ENCODE results near the gene AMACR.
A peak's percentile ranks its signal among the peaks of the same experiment; 100 is the strongest.

The AMACR gene

DNA sequence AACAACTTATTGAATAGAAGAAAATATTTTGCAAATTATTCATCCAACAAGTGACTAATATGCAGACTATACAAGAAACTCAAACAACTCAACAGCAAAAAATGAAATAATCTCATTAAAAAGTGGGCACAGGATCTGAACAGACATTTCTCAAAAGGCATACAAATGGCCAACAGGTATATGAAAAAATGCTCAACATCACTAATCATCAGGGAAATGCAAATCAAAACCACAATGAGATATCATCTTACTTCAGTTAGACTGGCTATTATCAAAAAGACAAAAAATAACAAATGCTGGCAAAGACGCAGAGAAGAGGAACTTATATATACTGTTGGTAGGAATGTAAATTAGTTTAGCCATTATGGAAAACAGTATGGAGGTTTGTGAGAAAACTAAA, 1.8 kb upstream of the AMACR start:
- no peak for DNase-seq (ENCODE audit: insufficient read length, low spot score)
- no peak for FAIRE-seq

GRCh38 chr5:34008802-34009201, 952 bp upstream of the AMACR start:
- FAIRE-seq: no peak
- no peak for DNase-seq (ENCODE audit: insufficient read length, low spot score)

DNA sequence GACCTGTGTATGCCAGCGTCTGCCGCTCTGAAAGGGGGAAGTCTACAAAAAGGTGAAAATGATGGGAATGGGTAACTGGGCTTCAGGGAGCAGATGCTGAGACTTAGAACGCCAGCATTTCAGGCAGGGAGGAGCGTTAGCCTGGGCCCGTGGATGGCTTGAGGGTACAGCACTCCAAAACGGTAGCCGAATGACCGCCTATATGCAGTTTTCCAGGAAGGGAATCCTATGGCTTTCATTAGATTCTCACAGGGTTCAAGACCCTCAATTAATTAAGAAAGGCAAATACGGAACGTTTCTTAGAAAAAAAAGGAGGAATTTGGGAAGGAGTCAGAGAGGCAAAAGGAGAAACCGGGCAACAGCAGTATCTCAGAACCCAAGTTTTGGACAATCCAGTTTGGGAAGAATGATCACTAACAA, 639 bp downstream of the AMACR start:
- no peak for DNase-seq (ENCODE audit: insufficient read length, low spot score)
- no peak for FAIRE-seq

- no peak for FAIRE-seq
- no peak for DNase-seq (ENCODE audit: insufficient read length, low spot score)
Measured at GRCh38 chr5:34005681-34006080, 2.2 kb downstream of the AMACR start.

DNA sequence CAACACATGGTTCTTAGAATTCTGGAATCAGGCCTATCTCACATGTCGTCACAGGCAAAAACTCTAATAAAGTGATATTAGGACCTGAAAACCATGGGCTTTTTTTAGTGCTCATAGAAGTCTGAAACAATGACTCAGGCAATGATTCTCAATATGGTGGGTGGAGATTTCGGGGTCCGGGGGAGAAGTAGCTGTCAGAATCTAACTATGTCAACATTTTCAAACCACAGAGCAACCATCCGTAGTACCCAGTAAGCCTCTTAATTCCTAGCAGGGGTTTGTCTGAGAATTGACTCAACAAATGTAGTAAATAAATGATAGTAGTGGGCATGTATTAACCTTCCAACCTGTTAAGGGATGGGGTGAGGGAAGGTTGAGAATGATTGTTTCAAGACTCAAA, 2.6 kb downstream of the AMACR start:
- FAIRE-seq (no peak), DNase-seq (ENCODE audit: insufficient read length, low spot score) (no peak)

DNA sequence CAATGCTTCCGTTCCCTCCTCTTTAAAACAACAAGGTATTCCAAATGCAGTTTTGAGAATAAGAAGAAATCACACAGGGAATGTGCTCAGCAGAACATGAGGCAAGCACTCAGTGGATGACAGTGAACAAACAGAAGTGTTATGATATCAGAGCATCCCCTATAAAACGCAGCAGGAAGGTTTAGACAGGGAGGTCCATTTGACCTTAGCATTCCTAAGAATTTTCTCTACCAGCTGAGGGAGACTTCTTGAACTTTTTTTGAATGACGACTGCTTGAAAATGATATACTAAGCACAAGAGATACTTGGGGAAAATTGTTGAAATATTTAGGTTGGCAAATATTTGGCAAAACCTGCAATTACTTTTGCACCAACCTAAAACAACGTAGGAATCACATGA, 3.9 kb downstream of the AMACR start:
- DNase-seq (ENCODE audit: insufficient read length, low spot score) (no peak), FAIRE-seq (peak; percentile 13)

DNA sequence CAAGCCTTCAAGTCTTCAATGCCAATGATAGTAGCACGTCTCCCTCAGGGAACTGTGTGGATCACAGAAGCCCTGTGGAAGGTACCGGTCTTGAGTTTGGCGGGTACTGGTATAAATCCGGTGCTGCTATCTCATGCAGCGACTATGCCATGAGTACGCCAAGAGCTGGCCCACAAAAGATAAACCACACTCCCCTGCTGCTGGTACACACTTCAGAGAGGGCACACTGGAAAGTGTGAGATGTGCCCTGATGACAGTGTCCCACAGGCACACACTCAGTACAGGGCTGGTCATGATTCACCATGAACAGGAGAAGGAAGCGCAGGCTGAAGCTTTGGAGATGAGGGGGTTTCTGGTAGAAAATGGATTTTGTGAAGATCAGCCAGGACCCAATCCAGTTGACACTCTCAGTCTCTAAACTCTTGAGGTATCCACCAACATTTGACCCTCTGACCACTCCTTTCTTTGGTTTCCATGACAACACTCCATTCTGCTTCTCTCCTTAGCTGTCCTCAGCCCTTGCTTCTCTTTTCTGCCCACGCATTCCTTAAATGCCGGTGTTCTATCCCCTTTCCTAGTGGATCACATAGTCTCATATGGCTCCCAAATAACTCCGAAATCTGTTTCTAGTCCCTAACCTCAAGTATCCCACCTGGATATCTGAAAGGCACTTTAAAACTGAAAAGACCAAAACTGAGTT, 5.1 kb downstream of the AMACR start:
- DNase-seq (ENCODE audit: insufficient read length, low spot score): no peak
- FAIRE-seq: no peak

DNA sequence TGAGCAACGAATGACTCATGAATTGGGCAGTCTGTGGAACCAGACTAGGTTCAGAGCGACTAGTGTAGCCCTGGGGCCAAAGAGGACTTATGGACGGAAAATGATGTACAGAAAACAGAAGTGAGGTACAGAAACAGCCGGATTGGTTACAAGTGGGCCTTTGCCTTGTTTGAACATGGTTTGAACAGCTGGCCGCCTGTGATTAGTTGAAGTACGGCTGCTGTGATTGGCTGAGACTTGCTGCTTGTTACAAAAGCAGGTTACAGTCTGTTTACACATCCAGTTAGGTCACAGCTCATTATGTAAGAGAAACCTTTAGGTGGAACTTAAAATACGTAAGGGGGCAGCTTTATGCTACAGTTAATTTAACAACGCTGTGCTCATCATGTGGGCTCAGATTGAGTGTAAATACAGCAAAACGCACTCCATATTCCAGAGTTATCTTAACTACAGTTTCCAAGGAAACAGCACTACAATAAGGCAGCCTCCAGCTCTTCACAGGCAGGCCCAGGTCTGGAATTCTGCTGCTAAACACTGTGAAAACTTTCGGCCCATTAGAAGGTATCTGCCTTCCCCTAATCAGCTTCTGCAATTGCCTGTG, 6.5 kb downstream of the AMACR start:
- no peak for FAIRE-seq

DNA sequence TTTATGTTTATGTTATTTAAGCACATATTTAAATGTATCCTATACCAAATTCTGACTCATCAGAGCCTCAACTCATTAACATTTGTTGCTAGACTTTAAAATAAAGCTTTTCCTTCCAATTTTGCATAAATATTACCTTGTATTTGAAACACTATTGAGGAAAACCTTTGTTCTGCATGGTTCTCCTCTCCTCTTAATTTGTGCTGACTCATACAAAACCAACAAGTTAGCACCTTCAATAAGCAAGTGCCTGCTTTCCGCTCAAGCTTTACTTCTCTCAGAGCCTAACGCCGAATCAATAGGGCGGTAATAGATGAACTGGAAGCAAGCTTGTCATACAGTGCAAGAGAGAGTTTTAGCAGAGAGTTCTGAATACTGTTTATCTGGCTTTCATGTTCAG, 7.9 kb downstream of the AMACR start:
- FAIRE-seq: no peak

More for the DNA sequence above, 6.5 kb downstream of the AMACR start:
- DNase-seq (ENCODE audit: insufficient read length, low spot score): no peak

GRCh38 chr5:33997331-33997983, 10.4 kb downstream of the AMACR start:
- FAIRE-seq (peak; percentile 65), DNase-seq (ENCODE audit: insufficient read length, low spot score) (peak; percentile 76)

More for the DNA sequence above, 7.9 kb downstream of the AMACR start:
- no peak for DNase-seq (ENCODE audit: insufficient read length, low spot score)

DNA sequence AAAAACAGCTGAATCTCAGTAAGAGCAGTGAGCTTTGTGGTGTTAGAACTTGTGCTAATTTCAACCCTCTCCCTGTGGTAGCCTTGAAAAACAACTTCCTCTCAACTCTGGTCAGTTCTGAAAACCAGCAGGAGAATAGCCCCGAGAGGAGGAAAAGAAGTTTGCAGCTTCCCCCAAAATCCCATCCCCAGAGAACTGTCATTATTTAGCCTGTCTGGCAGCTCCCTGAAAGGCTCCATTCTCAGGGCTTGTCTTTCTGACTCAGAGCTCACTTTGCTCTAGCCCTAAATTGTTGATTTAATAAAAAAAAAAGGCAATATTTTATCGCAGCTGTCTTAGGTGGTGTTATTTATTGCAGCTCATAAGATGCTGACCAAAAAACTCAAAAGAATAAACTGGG, 12.0 kb downstream of the AMACR start:
- FAIRE-seq (no peak), DNase-seq (ENCODE audit: insufficient read length, low spot score) (no peak)

- FAIRE-seq: no peak
- DNase-seq (ENCODE audit: insufficient read length, low spot score): no peak
Measured at GRCh38 chr5:33994845-33995244, 13.0 kb downstream of the AMACR start.

DNA sequence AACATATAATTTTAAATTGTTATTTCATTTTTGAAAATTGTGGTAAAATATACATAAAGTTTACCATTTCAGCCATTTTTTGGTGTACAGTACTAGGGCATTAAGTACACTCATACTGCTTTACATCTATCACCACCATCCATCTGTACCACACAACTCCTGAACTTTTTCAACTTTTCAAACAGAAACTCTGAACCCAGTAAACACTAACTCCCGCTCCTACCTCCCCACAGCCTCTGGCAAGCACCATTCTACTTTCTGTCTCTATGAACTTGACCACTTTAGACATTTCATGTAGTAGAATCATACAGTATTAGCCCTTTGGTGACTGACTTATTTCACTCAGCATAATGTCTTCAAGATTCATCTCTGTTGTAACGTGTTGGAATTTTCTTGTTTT, 15.0 kb downstream of the AMACR start:
- FAIRE-seq (no peak), DNase-seq (ENCODE audit: insufficient read length, low spot score) (no peak)

DNA sequence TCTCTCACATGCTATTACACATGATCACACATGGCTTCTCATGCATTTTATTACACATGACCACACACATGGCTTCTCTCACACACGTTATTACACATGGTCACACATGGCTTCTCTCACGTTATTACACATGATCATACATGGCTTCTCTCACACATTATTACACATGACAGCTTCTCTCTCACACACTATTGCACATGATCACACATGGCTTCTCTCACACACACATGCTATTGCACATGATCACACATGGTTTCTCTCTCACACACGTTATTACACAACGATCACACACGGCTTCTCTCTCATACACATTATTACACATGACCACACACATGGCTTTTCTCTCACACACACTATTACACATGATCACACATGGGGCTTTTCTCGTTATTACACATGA, 22.4 kb downstream of the AMACR start:
- no peak for FAIRE-seq

GRCh38 chr5:33984671-33985124, 23.2 kb downstream of the AMACR start, which contains the start of gene SLC45A2:
Gene SLC45A2 (minus strand): TSS chr5:33984693. CDS start chr5:33984583, 110 bp downstream.
- DNase-seq (ENCODE audit: insufficient read length, low spot score) (no peak), FAIRE-seq (peak; percentile 95)

More for the DNA sequence above, 22.4 kb downstream of the AMACR start:
- DNase-seq (ENCODE audit: insufficient read length, low spot score): no peak

- DNase-seq (ENCODE audit: insufficient read length, low spot score) (no peak), FAIRE-seq (no peak)
Measured at GRCh38 chr5:33984178-33984577, 23.7 kb downstream of the AMACR start.

DNA sequence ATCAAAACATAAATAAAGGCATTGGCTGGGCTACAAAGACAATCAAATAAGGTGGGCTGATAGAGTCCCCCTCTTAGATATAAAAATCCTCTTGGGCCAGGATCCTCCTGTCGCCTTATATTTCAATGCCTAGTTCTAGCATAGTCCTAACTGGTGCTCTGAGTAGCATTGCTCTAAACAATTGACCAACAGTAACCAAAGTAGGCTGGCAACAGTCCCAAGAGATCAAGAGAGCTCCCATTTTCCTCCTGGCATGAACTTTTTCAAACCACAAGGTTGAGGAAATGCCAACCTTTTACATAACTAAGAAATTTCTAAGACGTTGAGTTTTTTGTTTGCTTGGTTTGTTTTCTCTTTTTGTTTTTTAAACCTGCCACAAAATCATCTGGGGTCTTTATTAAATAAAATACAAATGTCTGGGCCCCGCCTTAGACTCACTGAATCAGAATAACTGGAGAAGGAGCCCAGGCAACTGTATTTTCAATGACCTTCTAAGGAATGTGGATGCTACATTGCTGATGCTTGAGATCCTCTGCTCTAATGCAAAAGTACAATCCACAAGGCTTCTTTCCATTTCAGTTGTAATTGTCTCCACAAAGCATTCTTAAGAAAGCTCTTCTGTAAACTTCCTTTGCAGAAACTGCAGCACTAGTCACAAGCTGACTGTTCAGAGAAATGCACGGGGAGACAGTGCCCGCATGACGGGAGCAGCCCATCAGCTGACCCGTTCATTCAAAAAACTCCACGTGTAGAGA, 26.3 kb downstream of the AMACR start:
- DNase-seq (ENCODE audit: insufficient read length, low spot score) (no peak), FAIRE-seq (no peak)

DNA sequence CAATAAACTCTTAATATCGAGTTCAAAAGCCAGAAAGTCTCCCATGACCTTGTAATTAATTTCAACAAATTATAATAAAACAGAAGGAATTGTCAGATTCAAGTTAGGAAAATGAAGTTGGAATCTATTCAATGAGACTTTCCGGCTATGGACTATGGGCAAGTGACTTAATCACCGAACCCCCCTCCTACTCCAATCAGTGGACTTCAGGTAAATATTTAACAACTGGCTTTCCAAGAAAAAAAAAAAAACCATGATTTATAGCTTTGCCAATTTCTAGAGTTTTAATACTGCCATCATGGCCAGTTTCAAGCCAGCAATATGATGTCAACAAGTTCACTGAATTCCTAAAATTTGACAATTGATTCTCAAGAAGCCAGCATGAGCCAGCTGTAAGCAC, 27.8 kb downstream of the AMACR start:
- FAIRE-seq: no peak
- DNase-seq (ENCODE audit: insufficient read length, low spot score): no peak

GRCh38 chr5:33978306-33978705, 29.5 kb downstream of the AMACR start:
- no peak for FAIRE-seq
- DNase-seq (ENCODE audit: insufficient read length, low spot score): no peak

- FAIRE-seq (no peak), DNase-seq (ENCODE audit: insufficient read length, low spot score) (no peak)
Measured at GRCh38 chr5:33976307-33976706, 31.5 kb downstream of the AMACR start.

DNA sequence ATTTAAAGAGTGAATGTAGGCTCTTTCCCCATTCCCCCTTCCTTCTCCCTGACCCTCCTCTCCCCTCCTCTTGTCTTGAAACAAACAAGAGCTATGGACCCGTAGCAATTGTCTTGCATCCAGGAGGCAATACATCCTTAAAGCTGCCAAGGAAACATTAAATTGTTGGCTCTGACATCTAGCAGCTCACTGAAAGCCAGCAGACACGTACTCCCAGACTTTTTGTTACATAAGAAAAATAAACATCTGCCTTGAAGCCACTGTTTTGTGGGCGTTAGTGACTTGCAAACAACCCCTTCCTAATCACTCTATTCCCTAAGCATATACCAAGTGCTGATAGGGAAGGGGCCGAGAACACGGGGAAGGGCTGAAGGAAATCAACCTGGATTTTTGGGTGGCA, 32.0 kb downstream of the AMACR start:
- FAIRE-seq (no peak), DNase-seq (ENCODE audit: insufficient read length, low spot score) (no peak)
